Endothelial cell of umbilical vein (primary cell): Measurements from ENCODE around the gene TOR1AIP1. TPM values are rescaled to one million over a fixed set of nuclear protein-coding genes. Genes with fewer than 3 reads are reported as not detected.

Source experiments
- BruUV-seq: library from RNA; stranded (reverse); fragments of 400-500 nt; replicated peaks from 2 replicates; lab custom pipeline; 2021; lab: Mats Ljungman, UMichigan
- CTCF ChIA-PET: fragments of 300-600, 350-600 bp; sonication (Branson Sonifier 250); formaldehyde crosslinking; loops from one replicate; lab custom pipeline; 2021; ENCODE audit warnings: antibody characterized with exemption, inconsistent platforms; lab: Charles Lee
- POLR2A ChIA-PET: fragments of 300-600, 350-600 bp; sonication (Branson Sonifier 250); formaldehyde crosslinking; loops from one replicate; lab custom pipeline; 2021; ENCODE audit warnings: antibody characterized with exemption, inconsistent platforms; lab: Charles Lee
- DNase-seq: peaks from one replicate; pipeline ENCODE4 v3.0.0-alpha.2; 2011; ENCODE audit warnings: low read depth, low spot score
- FAIRE-seq: peaks from 2 replicates; lab custom pipeline; 2011; peaks lifted over from hg19 to GRCh38; lab: Jason Lieb, UNC
- H2AFZ ChIP-seq: 2 replicates; pipeline ENCODE4 v1.6.0; 2012; ENCODE audit warnings: low read depth, low read length, control low read depth, inconsistent platforms
- H3K27ac ChIP-seq: 2 replicates; pipeline ENCODE4 v1.5.1; 2011; ENCODE audit warnings: low read depth, mild to moderate bottlenecking, control low read depth, low read length, moderate library complexity; ENCODE audit not compliant: insufficient read depth
- H3K27me3 ChIP-seq, 2 experiments: 2 replicates each; pipeline versions ENCODE4 v1.6.0 to v1.6.1; 2011; ENCODE audit warnings: low read length in 2 of 2, mixed read lengths in 1 of 2; ENCODE audit not compliant: control insufficient read depth in 2 of 2, insufficient read depth in 2 of 2
- H3K36me3 ChIP-seq, 2 experiments: 2 replicates in 1 of 2; 3 replicates in 1 of 2; pipeline ENCODE4 v1.5.1; 2011; ENCODE audit warnings: low read length in 2 of 2, mild to moderate bottlenecking in 1 of 2, moderate library complexity in 1 of 2; ENCODE audit not compliant: control insufficient read depth in 2 of 2, insufficient read depth in 2 of 2; ENCODE audit errors: extremely low read depth in 1 of 2
- H3K4me1 ChIP-seq: 3 replicates; pipeline ENCODE4 v1.5.1; 2011; ENCODE audit warnings: mild to moderate bottlenecking, low read length; ENCODE audit not compliant: control insufficient read depth, insufficient read depth; ENCODE audit errors: extremely low read depth
- H3K4me2 ChIP-seq: 2 replicates; pipeline ENCODE4 v1.6.1; 2011; ENCODE audit warnings: low read length, control low read depth, mixed read lengths; ENCODE audit not compliant: insufficient read depth
- H3K4me3 ChIP-seq, 3 experiments: fragments of 200-600 bp in 1 of 3; sonication (generic), shearing (Covaris generic) in 1 of 3; replicated peaks in 1 of 3; 2 replicates each; pipeline ENCODE4 v1.5.1; 2011 to 2016; ENCODE audit warnings: control low read depth in 3 of 3, low read length in 3 of 3, mild to moderate bottlenecking in 2 of 3, inconsistent platforms in 1 of 3, low read depth in 1 of 3, moderate library complexity in 1 of 3; ENCODE audit not compliant: insufficient read depth in 1 of 3
- H3K79me2 ChIP-seq: 2 replicates; pipeline ENCODE4 v1.6.0; 2012; ENCODE audit warnings: low read length, inconsistent platforms; ENCODE audit not compliant: control insufficient read depth, insufficient read depth
- H3K9ac ChIP-seq: replicated peaks from 2 replicates; pipeline ENCODE3; 2011; ENCODE audit warnings: low read length, control low read depth; ENCODE audit not compliant: insufficient read depth; ENCODE audit errors: extremely low read depth
- H3K9me1 ChIP-seq: replicated peaks from 3 replicates; pipeline ENCODE4 v1.6.0; 2011; ENCODE audit warnings: mild to moderate bottlenecking, low read length; ENCODE audit not compliant: control insufficient read depth, insufficient read depth; ENCODE audit errors: extremely low read depth
- H3K9me3 ChIP-seq: replicated peaks from 2 replicates; pipeline ENCODE4 v1.5.1; 2012; ENCODE audit warnings: low read length, inconsistent platforms; ENCODE audit not compliant: control insufficient read depth, insufficient read depth
- H4K20me1 ChIP-seq: replicated peaks from 2 replicates; pipeline ENCODE3; 2011; ENCODE audit warnings: mild to moderate bottlenecking, low read length; ENCODE audit not compliant: control insufficient read depth, insufficient read depth; ENCODE audit errors: extremely low read depth
- EZH2 ChIP-seq: IDR thresholded peaks from 2 replicates; pipeline ENCODE4 v1.6.1; 2012; ENCODE audit warnings: borderline replicate concordance, low read depth, mild to moderate bottlenecking, moderate library complexity, low read length, inconsistent platforms; ENCODE audit not compliant: severe bottlenecking
- JUN ChIP-seq: IDR thresholded peaks from 2 replicates; pipeline ENCODE4 v1.6.1; 2011; ENCODE audit warnings: borderline replicate concordance, low read depth; ENCODE audit not compliant: insufficient read length, insufficient read depth
- MAX ChIP-seq: IDR thresholded peaks from 2 replicates; pipeline ENCODE4 v1.6.1; 2011; ENCODE audit not compliant: insufficient read depth, insufficient read length
- MYC ChIP-seq: IDR thresholded peaks from one replicate; pipeline ENCODE4 v1.6.1; 2011; ENCODE audit warnings: mild to moderate bottlenecking, low read depth, low read length
- POLR2A ChIP-seq: IDR thresholded peaks from 2 replicates; pipeline ENCODE4 v1.6.1; 2012; ENCODE audit warnings: low read depth, mild to moderate bottlenecking, control low read depth, low read length
- dilution Hi-C: fragments of 300-500 bp; cut with MboI; formaldehyde crosslinking; loops from one replicate; pipeline ENCODE4 v1.15.0; 2019; ENCODE audit warnings: low sequenced_read_pairs; ENCODE audit not compliant: extremely low pct_ligation_motif_present
- intact Hi-C: fragments of 100-400 bp; cut with micrococcal nuclease; formaldehyde crosslinking; loops from one replicate; pipeline ENCODE4 v1.10.0; 2022
- polyA plus RNA-seq, 4 experiments: library from polyadenylated mRNA; depleted of rRNA in 3 of 4; stranded (reverse) in 3 of 4; unstranded in 1 of 4; fragments of >200 nt; gene quantifications; 2 replicates each; pipeline versions ENCODE4 v1.2.1 to v1.2.3, GENCODE V29; 2011 to 2012; ENCODE audit warnings: missing spikeins in 1 of 4
- total RNA-seq: library from RNA; stranded (reverse); gene quantifications from 2 replicates; pipeline ENCODE4 v1.2.3, GENCODE V29; 2021
- TF ChIP-seq, protein P1 (sequence below), 2 donors: IDR thresholded peaks; 1 replicate in 1 of 2; 2 replicates in 1 of 2; pipeline ENCODE4 v1.5.1; 2011; ENCODE audit warnings: low read length in 2 of 2, mild to moderate bottlenecking in 2 of 2, moderate library complexity in 2 of 2, control low read depth in 1 of 2, inconsistent platforms in 1 of 2, low read depth in 1 of 2; ENCODE audit not compliant: insufficient read depth in 1 of 2; ENCODE audit errors: extremely low read depth in 1 of 2

The TOR1AIP1 gene
- total and polyA plus RNA-seq, 2 donors (not counting 3 experiments of a cell fraction or from before 2014, with no cell fraction given), result 12.0 to 28.8 TPM

DNA sequence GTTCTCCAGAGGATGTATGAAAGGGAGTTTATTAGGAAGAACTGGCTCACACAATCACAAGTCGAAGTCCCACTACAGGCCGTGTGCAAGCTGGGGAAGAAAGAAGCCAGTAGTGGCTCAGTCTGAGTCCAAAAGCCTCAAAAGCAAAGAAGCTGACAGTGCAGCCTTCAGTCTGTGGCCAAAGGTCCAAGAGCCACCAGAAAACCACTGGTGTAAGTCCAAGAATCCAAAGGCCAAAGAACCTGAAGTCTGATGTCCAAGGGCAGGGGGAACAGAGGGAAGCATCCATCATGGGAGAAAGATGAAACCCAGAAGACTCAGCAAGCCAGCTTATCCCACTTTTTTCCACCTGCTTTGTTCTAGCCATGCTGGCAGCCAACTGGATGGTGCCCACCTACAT lies 51.1 kb downstream of the TOR1AIP1 start:
- Histone ChIP-seq H3K27me3 (no peaks in the 10 kb centered on the region), H3K4me3 (no peak overlapping the region), H2AFZ (no peak overlapping the region), H4K20me1 (no peaks in the 10 kb centered on the region), H3K27ac (no peak overlapping the region), H3K9me3 (no peaks in the 10 kb centered on the region), H3K4me1 (no peaks in the 10 kb centered on the region), H3K36me3 (no peaks in the 10 kb centered on the region), H3K79me2 (no peaks in the 10 kb centered on the region), H3K9me1 (no peaks in the 10 kb centered on the region), H3K9ac (no peak overlapping the region), H3K4me2 (no peak overlapping the region)
- ChIA-PET CTCF (interaction anchor here (1.0 to 1.5 kb wide), 3 partner anchors 11 to 22 kb away, joined by 3 to 5 read pairs (median 4); no protein-coding TSS in a partner anchor), POLR2A (interaction anchor here (1.2 kb wide), 1 partner anchor 307 kb away, joined by 3 read pairs; no protein-coding TSS in a partner anchor)
- BruUV-seq, result no TSS peak
- no peak for FAIRE-seq
- intact Hi-C loops, result no loop called here
- no peak for DNase-seq
- no peak for TF ChIP-seq EZH2
- dilution Hi-C loops, result no loop called here

DNA sequence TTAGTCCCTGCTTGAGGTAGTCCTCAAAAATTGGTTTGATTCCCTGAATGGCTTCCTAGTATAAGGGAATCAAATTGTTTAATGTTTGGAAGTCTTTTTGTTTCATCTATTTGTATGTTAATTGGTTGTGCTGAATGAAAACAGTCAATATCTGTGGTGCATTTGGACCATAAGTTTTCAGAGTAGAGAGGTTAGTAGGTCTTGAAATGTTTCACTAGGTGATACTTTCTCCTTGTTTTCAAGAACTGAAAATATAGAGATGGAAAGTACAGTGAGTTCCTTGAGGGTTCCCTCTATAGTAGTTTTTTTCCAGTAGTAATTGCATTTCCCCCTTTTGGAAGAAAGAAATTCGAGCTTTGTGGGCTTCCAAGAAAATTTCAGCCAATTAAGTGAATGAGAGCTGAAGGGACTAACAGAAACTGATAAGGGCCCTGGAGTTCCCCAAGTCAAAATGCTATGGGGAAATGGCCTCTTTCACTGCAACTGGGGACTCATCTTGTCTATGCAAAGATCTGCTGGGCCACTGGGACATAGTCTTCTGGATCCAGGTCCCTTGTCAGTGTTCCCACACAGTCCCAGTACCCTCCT lies 53.9 kb downstream of the TOR1AIP1 start:
- ChIA-PET POLR2A (no interaction called here), CTCF (no interaction called here)
- no peak overlapping the region for H3K4me2 ChIP-seq
- dilution Hi-C loops, result no loop called here
- DNase-seq (no peak), FAIRE-seq (no peak)
- H3K9me3 ChIP-seq, result no peaks in the 10 kb centered on the region
- TF ChIP-seq, protein P1, sequence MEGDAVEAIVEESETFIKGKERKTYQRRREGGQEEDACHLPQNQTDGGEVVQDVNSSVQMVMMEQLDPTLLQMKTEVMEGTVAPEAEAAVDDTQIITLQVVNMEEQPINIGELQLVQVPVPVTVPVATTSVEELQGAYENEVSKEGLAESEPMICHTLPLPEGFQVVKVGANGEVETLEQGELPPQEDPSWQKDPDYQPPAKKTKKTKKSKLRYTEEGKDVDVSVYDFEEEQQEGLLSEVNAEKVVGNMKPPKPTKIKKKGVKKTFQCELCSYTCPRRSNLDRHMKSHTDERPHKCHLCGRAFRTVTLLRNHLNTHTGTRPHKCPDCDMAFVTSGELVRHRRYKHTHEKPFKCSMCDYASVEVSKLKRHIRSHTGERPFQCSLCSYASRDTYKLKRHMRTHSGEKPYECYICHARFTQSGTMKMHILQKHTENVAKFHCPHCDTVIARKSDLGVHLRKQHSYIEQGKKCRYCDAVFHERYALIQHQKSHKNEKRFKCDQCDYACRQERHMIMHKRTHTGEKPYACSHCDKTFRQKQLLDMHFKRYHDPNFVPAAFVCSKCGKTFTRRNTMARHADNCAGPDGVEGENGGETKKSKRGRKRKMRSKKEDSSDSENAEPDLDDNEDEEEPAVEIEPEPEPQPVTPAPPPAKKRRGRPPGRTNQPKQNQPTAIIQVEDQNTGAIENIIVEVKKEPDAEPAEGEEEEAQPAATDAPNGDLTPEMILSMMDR (IDR thresholded peaks at IDR 0.05; ENCODE audit: extremely low read depth in 1 of 2, insufficient read depth in 1 of 2, low read depth in 1 of 2, low read length in 2 of 2), result no peak
- no peak for TF ChIP-seq MYC
- TF ChIP-seq POLR2A, result no peak
- TF ChIP-seq MAX, result no peak
- no peak for TF ChIP-seq JUN
- no peaks in the 10 kb centered on the region for H3K27me3 ChIP-seq
- no peak overlapping the region for H2AFZ ChIP-seq
- no peaks in the 10 kb centered on the region for H3K9me1 ChIP-seq
- H3K27ac ChIP-seq, result no peak overlapping the region
- no TSS peak for BruUV-seq
- no peaks in the 10 kb centered on the region for H3K79me2 ChIP-seq
- H4K20me1 ChIP-seq, result no peaks in the 10 kb centered on the region
- H3K9ac ChIP-seq, result no peak overlapping the region
- no peaks in the 10 kb centered on the region for H3K36me3 ChIP-seq
- intact Hi-C loops, result no loop called here
- H3K4me1 ChIP-seq, result no peaks in the 10 kb centered on the region
- no peak overlapping the region for H3K4me3 ChIP-seq
